Stomach (tissue), 9 donors: ENCODE results near the gene FSD2. TPM values are rescaled to one million over a fixed set of nuclear protein-coding genes. Genes with fewer than 3 reads are reported as not detected.

Experiments used
- DNase-seq, 2 donors: peaks; one replicate each; pipeline versions ENCODE4 v3.0.0 to v3.0.0-alpha.2; 2013 to 2019
- H3K27ac ChIP-seq, 5 donors: fragments of 200-600 bp in 4 of 5; sonication (generic) in 4 of 5; one replicate each; pipeline ENCODE4 v1.5.1; 2013 to 2019; ENCODE audit warnings: mild to moderate bottlenecking in 1 of 5, moderate library complexity in 1 of 5
- H3K27me3 ChIP-seq, 3 donors: fragments of 200-600 bp; sonication (generic); one replicate each; pipeline ENCODE4 v1.5.1; 2017 to 2019; ENCODE audit warnings: mixed run types in 1 of 3
- H3K36me3 ChIP-seq, 4 donors: fragments of 200-600 bp; sonication (generic); 1 replicate in 3 of 4; 2 replicates in 1 of 4; pipeline ENCODE4 v1.5.1; 2016 to 2019
- H3K4me1 ChIP-seq, 4 donors: fragments of 200-600 bp; sonication (generic); one replicate each; pipeline ENCODE4 v1.5.1; 2016 to 2019
- H3K4me3 ChIP-seq, 4 donors: fragments of 200-600 bp; sonication (generic) in 3 of 4; one replicate each; pipeline ENCODE4 v1.5.1; 2016 to 2019; ENCODE audit warnings: mild to moderate bottlenecking in 1 of 4
- H3K9me3 ChIP-seq, 4 donors: fragments of 200-600 bp; sonication (generic); one replicate each; pipeline ENCODE4 v1.5.1; 2016 to 2019
- CTCF ChIP-seq, 7 experiments: fragments of 450-650 bp in 4 of 7; fragments of 200-600 bp in 3 of 7; sonication (generic) in 3 of 7; IDR thresholded peaks; one replicate each; pipeline ENCODE4 v1.5.1; 2016 to 2019; ENCODE audit warnings: antibody characterized with exemption in 7 of 7, control low read depth in 2 of 7, mild to moderate bottlenecking in 1 of 7
- EP300 ChIP-seq: sonication (generic); formaldehyde crosslinking; IDR thresholded peaks from one replicate; pipeline ENCODE4 v1.6.1; 2017; ENCODE audit warnings: antibody characterized with exemption
- POLR2A ChIP-seq, 4 donors: fragments of 450-650 bp; IDR thresholded peaks; one replicate each; pipeline ENCODE4 v1.6.1; 2016; ENCODE audit warnings: antibody characterized with exemption in 4 of 4, control low read depth in 2 of 4, mild to moderate bottlenecking in 1 of 4, moderate library complexity in 1 of 4
- POLR2AphosphoS5 ChIP-seq, 3 donors: sonication (generic); formaldehyde crosslinking; IDR thresholded peaks; one replicate each; pipeline ENCODE4 v1.6.1; 2016; ENCODE audit warnings: antibody characterized with exemption in 3 of 3
- WGBS, 5 donors: extraction: QIAGEN DNeasy Blood & Tissue Kit in 3 of 5; methylation state at CpG; one replicate each; pipeline versions ENCODE4 v1.1.5 to v1.1.7; 2013 to 2018; 5-methylcytosine and 5-hydroxymethylcytosine counted together
- intact Hi-C: fragments of 100-400 bp; cut with DNase I; formaldehyde crosslinking; loops from one replicate; pipeline ENCODE4 v1.15.1; 2023; ENCODE audit warnings: low total_unique reads
- polyA plus RNA-seq, 3 donors: library from polyadenylated mRNA; stranded (reverse); fragments of 200-250 nt; gene quantifications; one replicate each; pipeline ENCODE4 v1.2.3, GENCODE V29; 2013
- total RNA-seq, 5 donors: library from RNA; depleted of rRNA; stranded (reverse); fragments of >200 nt; gene quantifications; one replicate each; pipeline versions ENCODE4 v1.1.0 to v1.2.3, GENCODE V29; 2014 to 2016
- donor health status: healthy with polysubstance abuse.
- donor health status: Bipolar disorder and iron deficiency.
- donor health status: healthy.

The FSD2 gene
- total and polyA plus RNA-seq, 8 donors, result under 0.01 to 0.03 TPM; not detected in 6

GRCh38 chr15:82848241-82848993 is 42.5 kb upstream of the FSD2 start:
- Histone ChIP-seq H3K9me3 (no peaks in the 10 kb centered on the region), H3K4me3 (no peak overlapping the region), H3K27ac (no peak overlapping the region), H3K27me3 (no peaks in the 10 kb centered on the region), H3K36me3 (peaks cover 12 to 59% (median 55%) of the 10 kb centered on the region in 4 donors), H3K4me1 (peaks cover 10 to 20% (median 13%) of the 10 kb centered on the region in 4 donors)
- intact Hi-C loops, result loop anchor here (5.0 kb wide), 1 partner anchor 154 kb away; no protein-coding TSS in a partner anchor
- no peak for DNase-seq
- 73 to 83% (median 78%) methylated on average over 9 of the region's 9 CpGs for WGBS, 5 donors
- no peak for TF ChIP-seq POLR2A (IDR thresholded peaks at IDR 0.05)
- TF ChIP-seq POLR2AphosphoS5 (IDR thresholded peaks at IDR 0.05), result no peak
- TF ChIP-seq CTCF (IDR thresholded peaks at IDR 0.05), result no peak
- no peak for TF ChIP-seq EP300

- H3K9me3 ChIP-seq, result no peaks in the 10 kb centered on the region
- H3K27me3 ChIP-seq, result no peaks in the 10 kb centered on the region
- H3K4me3 ChIP-seq, result no peak overlapping the region
- H3K27ac ChIP-seq, result no peak overlapping the region
- H3K36me3 ChIP-seq, result peaks cover 12 to 56% (median 53%) of the 10 kb centered on the region in 4 donors
- H3K4me1 ChIP-seq, result peaks cover 10 to 20% (median 13%) of the 10 kb centered on the region in 4 donors
- WGBS, 5 donors, result 71 to 82% (median 76%) methylated on average over 4 to 8 of the region's 8 CpGs
- intact Hi-C loops, result loop anchor here (5.0 kb wide), 1 partner anchor 155 kb away; no protein-coding TSS in a partner anchor
- TF ChIP-seq POLR2AphosphoS5 (IDR thresholded peaks at IDR 0.05) (no peak), POLR2A (IDR thresholded peaks at IDR 0.05) (no peak), EP300 (no peak), CTCF (IDR thresholded peaks at IDR 0.05) (no peak)
- no peak for DNase-seq
Observed at GRCh38 chr15:82847703-82848102, 41.8 kb upstream of the FSD2 start.

GRCh38 chr15:82846621-82847020 is 40.8 kb upstream of the FSD2 start:
- WGBS, 5 donors, result 82 to 88% (median 83%) methylated on average over 4 of the region's 4 CpGs
- Histone ChIP-seq H3K36me3 (peaks cover 1 to 47% (median 45%) of the 10 kb centered on the region in 4 donors), H3K4me3 (no peak overlapping the region), H3K9me3 (no peaks in the 10 kb centered on the region), H3K4me1 (peaks cover 10 to 20% (median 13%) of the 10 kb centered on the region in 4 donors), H3K27me3 (no peaks in the 10 kb centered on the region), H3K27ac (no peak overlapping the region)
- intact Hi-C loops, result loop anchor here (5.0 kb wide), 1 partner anchor 156 kb away; no protein-coding TSS in a partner anchor
- no peak for DNase-seq
- no peak for TF ChIP-seq EP300
- no peak for TF ChIP-seq POLR2AphosphoS5 (IDR thresholded peaks at IDR 0.05)
- TF ChIP-seq POLR2A (IDR thresholded peaks at IDR 0.05), result no peak
- no peak for TF ChIP-seq CTCF (IDR thresholded peaks at IDR 0.05)

GRCh38 chr15:82845686-82846085 is 39.8 kb upstream of the FSD2 start:
- peaks cover 0 to 45% (median 36%) of the 10 kb centered on the region in 4 donors for H3K36me3 ChIP-seq
- TF ChIP-seq POLR2A (IDR thresholded peaks at IDR 0.05) (no peak), POLR2AphosphoS5 (IDR thresholded peaks at IDR 0.05) (no peak), EP300 (no peak), CTCF (IDR thresholded peaks at IDR 0.05) (no peak)

More at GRCh38 chr15:82845686-82846085, 39.8 kb upstream of the FSD2 start:
- intact Hi-C loops, result loop anchor here (5.0 kb wide), 1 partner anchor 157 kb away; no protein-coding TSS in a partner anchor
- no peak for DNase-seq
- no peak overlapping the region for H3K27ac ChIP-seq
- no peaks in the 10 kb centered on the region for H3K27me3 ChIP-seq
- peaks cover 10 to 20% (median 11%) of the 10 kb centered on the region in 4 donors for H3K4me1 ChIP-seq
- no peaks in the 10 kb centered on the region for H3K9me3 ChIP-seq
- no peak overlapping the region for H3K4me3 ChIP-seq
- WGBS, 5 donors, result 71 to 85% (median 75%) methylated on average over 6 to 7 of the region's 7 CpGs
